AG04450 (cell line): ENCODE data around the gene KIR2DL3. TPM values are rescaled to one million over a fixed set of nuclear protein-coding genes. Genes with fewer than 3 reads are reported as not detected.
"Not testable (repeated sequence)": the region's sequence is repeated elsewhere in the genome, so short reads cannot be mapped to it uniquely, and the experiment has no call there.

Experiments used
- CTCF ChIA-PET: fragments of 300-600, 350-600 bp; formaldehyde crosslinking; extraction: SDS; loops from one replicate; lab custom pipeline; 2022; ENCODE audit warnings: antibody characterized with exemption, inconsistent platforms; lab: Charles Lee
- POLR2A ChIA-PET: fragments of 350-600 bp; formaldehyde crosslinking; extraction: SDS; loops from one replicate; lab custom pipeline; 2021; ENCODE audit warnings: antibody characterized with exemption, inconsistent platforms; lab: Yijun Ruan, JAX
- DNase-seq: peaks from one replicate; pipeline ENCODE4 v3.0.0-alpha.2; 2011; ENCODE audit warnings: low read depth, low spot score
- H3K27ac ChIP-seq: one replicate; pipeline ENCODE4 v1.5.1; 2012; ENCODE audit warnings: low read depth, low read length, control low read depth
- H3K27me3 ChIP-seq: one replicate; pipeline ENCODE4 v1.6.0; 2012; ENCODE audit warnings: low read length; ENCODE audit not compliant: control insufficient read depth, insufficient read depth
- H3K4me3 ChIP-seq: 2 replicates; pipeline ENCODE4 v1.5.1; 2011; ENCODE audit warnings: mild to moderate bottlenecking, low read depth, low read length, control low read depth
- H3K9me3 ChIP-seq: 2 replicates; pipeline ENCODE4 v1.5.1; 2012; ENCODE audit warnings: low read length; ENCODE audit not compliant: control insufficient read depth, insufficient read depth
- polyA minus RNA-seq: library from RNA; depleted of rRNA, polyadenylated mRNA; stranded (reverse); fragments of >200 nt; gene quantifications from 2 replicates; pipeline ENCODE4 v1.2.3, GENCODE V29; 2011; rRNA and poly(A)+ RNA removed
- polyA plus RNA-seq: library from polyadenylated mRNA; depleted of rRNA; stranded (reverse); fragments of >200 nt; gene quantifications from 2 replicates; pipeline ENCODE4 v1.2.3, GENCODE V29; 2011; rRNA removed
- TF ChIP-seq, protein P1 (sequence below): IDR thresholded peaks from 2 replicates; pipeline ENCODE4 v1.5.1; 2011; ENCODE audit warnings: low read depth, low read length, control low read depth, inconsistent platforms

KIR2DL3 gene
- polyA plus RNA-seq (not detected in 2 replicates), polyA minus RNA-seq (not detected in 2 replicates)

DNA sequence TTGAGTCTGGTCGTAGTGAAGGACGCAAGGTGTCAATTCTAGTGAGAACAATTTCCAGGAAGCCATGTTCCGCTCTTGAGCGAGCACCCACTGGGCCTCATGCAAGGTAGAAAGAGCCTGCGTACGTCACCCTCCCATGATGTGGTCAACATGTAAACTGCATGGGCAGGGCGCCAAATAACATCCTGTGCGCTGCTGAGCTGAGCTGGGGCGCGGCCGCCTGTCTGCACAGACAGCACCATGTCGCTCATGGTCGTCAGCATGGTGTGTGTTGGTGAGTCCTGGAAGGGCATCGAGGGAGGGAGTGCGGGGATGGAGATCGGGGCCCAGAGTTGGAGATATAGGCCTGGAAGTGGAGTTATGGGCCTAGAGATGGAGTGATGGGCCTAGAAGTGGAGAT, at the start of gene KIR2DL3:
KIR2DL3 (plus strand) TSS at position 208 of the 400 bp plus-strand sequence; CDS start at position 241, 33 bp downstream.
- H3K4me3 ChIP-seq, H3K27me3 ChIP-seq, H3K27ac ChIP-seq, DNase-seq, CTCF ChIA-PET, POLR2A ChIA-PET: not testable (repeated sequence)
- H3K9me3 ChIP-seq: peaks cover 24% of the 10 kb centered on the region

DNA sequence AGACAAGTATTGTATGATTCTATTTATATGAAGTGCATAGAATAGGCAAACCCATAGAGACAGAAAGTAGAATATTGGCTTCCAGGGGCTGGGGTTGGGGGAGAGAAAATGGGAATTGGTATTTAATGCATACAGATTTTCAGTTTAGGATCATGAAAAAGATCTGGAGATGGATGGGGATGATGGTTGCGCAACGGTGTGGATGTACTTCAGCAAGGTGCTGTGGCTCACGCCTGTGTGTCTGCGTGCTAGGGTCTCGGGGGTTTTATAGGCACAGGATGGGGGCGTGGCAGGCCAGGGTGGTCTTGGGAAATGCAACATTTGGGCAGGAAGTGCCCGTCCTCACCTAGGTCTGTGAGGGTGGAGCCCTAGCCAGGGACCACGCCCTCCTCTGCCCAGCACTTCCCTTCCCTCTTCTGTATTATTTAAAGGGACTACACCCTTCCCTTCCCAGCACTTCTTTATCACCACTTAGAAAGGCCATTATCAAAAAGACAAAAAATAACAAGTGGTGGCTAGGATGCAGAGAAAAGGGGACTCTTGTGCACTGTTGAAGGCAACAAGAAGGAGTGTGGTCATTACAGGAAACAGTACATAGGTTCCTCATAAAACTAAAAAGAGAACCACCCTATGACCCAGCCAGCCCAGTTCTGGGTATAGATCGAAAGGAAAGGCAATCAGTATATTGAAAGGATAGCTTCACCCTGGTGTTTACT, 46.6 kb upstream of the KIR2DL3 start:
- Histone ChIP-seq H3K27ac (no peak overlapping the region), H3K4me3 (no peak overlapping the region), H3K9me3 (peaks cover 18% of the 10 kb centered on the region), H3K27me3 (no peaks in the 10 kb centered on the region)
- no peak for DNase-seq
- POLR2A ChIA-PET: no interaction called here
- CTCF ChIA-PET: no interaction called here
- TF ChIP-seq, protein P1, sequence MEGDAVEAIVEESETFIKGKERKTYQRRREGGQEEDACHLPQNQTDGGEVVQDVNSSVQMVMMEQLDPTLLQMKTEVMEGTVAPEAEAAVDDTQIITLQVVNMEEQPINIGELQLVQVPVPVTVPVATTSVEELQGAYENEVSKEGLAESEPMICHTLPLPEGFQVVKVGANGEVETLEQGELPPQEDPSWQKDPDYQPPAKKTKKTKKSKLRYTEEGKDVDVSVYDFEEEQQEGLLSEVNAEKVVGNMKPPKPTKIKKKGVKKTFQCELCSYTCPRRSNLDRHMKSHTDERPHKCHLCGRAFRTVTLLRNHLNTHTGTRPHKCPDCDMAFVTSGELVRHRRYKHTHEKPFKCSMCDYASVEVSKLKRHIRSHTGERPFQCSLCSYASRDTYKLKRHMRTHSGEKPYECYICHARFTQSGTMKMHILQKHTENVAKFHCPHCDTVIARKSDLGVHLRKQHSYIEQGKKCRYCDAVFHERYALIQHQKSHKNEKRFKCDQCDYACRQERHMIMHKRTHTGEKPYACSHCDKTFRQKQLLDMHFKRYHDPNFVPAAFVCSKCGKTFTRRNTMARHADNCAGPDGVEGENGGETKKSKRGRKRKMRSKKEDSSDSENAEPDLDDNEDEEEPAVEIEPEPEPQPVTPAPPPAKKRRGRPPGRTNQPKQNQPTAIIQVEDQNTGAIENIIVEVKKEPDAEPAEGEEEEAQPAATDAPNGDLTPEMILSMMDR: no peak

DNA sequence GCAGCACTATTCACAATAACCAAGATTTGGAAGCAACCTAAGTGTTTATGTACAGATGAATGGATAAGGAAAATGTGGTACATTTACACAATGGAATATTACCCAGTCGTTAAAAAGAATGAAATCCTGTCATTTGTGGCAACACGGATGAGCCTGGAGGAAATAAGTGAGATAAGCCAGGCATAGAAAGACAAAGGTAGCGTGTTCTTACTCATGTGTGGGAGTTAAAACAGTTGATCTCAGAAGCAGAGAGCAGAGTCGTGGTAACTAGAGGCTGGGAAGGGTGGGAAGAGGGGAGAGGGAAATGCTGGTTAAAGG, 46.1 kb upstream of the KIR2DL3 start:
- POLR2A ChIA-PET: no interaction called here
- Histone ChIP-seq H3K9me3 (peaks cover 22% of the 10 kb centered on the region), H3K27ac (no peak overlapping the region), H3K27me3 (no peaks in the 10 kb centered on the region), H3K4me3 (no peak overlapping the region)
- TF ChIP-seq, protein P1: no peak
- CTCF ChIA-PET: no interaction called here
- no peak for DNase-seq

DNA sequence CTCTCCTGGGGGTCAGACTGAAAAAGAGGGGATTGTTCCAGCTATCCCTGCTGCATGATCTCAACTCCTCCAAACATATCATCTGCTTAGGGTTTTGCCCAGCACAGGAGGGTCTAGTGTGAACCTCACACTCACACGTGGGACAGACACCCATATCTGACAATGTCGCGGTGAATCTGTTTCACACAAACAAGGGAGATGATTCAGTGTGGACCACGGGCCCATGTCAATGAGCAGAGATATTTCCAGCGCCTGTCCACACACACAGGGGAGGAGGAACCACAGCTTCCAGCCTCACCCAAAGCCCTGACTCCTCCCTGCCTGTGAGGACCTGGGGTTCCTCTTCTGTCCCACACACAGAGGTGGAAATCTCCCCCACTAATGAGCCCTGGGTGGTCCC, 43.7 kb upstream of the KIR2DL3 start:
- Histone ChIP-seq H3K9me3 (peaks cover 37% of the 10 kb centered on the region), H3K4me3 (no peak overlapping the region), H3K27me3 (no peaks in the 10 kb centered on the region), H3K27ac (no peak overlapping the region)
- ChIA-PET POLR2A (no interaction called here), CTCF (no interaction called here)
- TF ChIP-seq, protein P1: no peak
- no peak for DNase-seq

DNA sequence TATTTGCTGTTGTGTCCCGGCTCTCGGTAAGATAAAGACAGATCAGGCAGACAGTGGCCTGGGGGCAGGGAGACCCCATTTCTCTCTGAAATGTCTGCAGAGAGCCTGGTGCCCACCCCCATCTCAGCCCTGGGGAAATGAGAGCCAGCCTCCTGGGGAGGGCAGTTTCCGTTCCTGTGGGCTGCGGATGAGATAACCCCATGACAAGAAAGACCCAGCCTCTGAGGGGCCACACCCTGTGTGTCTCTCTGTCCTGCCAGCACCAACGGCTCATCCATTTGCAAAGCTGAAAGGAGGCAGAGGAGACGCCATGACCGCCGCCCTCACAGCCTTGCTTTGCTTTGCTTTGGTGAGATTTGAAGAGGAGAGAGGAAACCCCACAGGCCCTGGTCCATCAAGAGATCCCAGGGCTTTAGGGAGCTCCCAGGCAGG, 42.2 kb upstream of the KIR2DL3 start:
- Histone ChIP-seq H3K4me3 (no peak overlapping the region), H3K27ac (no peak overlapping the region), H3K9me3 (peaks cover 49% of the 10 kb centered on the region), H3K27me3 (no peaks in the 10 kb centered on the region)
- CTCF ChIA-PET: no interaction called here
- POLR2A ChIA-PET: no interaction called here
- TF ChIP-seq, protein P1: no peak
- no peak for DNase-seq
